GM19035 (cell line): ENCODE data around the gene IRF2BPL.
"Not testable (repeated sequence)": the region's sequence is repeated elsewhere in the genome, so short reads cannot be mapped to it uniquely, and the experiment has no call there.

Source experiments
- ATAC-seq: cut with Tn5 transposase; IDR thresholded peaks from one replicate; pipeline ENCODE4 v1.9.1; 2021; ENCODE audit not compliant: unreplicated experiment

The IRF2BPL gene

DNA sequence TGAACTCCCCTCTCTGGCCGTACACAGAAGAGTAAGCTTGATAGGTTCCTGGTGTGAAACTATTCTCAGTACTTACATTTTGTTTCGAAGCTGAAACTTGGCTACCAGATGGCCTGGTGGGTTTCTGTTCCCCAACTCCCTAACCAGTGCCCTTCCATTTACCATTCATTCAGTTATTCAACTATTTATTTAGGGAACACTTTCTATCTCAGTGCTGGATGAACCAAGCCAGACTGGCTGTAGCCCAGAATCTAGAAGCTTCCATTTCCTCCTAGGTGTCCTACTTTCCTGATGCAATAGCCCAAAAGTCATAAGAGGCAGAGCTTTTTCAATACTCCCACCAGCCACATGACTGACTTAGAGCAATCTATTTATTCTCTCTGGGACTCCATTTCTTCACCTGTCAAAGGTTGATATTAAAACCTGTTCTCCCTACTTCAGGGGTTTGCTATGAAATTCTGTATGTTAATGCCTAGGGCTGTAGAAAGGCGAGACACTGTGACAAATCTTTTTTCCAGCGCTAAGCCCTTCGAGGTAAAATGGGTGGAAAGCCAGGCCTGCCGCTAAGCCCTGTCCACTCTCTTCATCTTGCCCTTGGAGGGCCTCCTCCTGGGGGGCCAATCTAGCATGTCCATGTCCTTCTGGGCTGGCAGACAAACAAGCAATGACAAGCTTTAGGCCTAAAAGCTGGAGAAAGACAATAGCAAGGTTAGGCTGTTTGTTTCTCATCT, 8.1 kb upstream of the IRF2BPL start:
- ATAC-seq, result no peak

DNA sequence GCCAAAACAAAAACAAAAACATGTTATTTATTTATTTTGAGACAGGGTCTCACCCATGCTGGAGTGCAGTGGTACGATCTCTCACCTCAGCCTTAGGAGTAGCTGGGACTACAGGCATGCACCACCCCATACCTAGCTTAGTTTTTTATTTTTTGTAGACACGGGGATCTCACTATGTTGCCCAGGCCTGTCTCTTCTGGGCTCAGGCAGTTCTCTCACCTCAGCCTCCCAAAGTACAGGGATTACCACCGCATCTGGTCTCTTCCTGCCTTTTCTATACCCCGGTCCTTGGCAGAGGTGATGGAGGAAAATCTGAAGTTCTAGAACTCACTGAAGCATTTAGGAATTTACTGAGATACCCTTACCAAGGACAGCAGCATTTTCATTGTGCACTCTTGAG, 6.8 kb upstream of the IRF2BPL start:
- no peak for ATAC-seq

DNA sequence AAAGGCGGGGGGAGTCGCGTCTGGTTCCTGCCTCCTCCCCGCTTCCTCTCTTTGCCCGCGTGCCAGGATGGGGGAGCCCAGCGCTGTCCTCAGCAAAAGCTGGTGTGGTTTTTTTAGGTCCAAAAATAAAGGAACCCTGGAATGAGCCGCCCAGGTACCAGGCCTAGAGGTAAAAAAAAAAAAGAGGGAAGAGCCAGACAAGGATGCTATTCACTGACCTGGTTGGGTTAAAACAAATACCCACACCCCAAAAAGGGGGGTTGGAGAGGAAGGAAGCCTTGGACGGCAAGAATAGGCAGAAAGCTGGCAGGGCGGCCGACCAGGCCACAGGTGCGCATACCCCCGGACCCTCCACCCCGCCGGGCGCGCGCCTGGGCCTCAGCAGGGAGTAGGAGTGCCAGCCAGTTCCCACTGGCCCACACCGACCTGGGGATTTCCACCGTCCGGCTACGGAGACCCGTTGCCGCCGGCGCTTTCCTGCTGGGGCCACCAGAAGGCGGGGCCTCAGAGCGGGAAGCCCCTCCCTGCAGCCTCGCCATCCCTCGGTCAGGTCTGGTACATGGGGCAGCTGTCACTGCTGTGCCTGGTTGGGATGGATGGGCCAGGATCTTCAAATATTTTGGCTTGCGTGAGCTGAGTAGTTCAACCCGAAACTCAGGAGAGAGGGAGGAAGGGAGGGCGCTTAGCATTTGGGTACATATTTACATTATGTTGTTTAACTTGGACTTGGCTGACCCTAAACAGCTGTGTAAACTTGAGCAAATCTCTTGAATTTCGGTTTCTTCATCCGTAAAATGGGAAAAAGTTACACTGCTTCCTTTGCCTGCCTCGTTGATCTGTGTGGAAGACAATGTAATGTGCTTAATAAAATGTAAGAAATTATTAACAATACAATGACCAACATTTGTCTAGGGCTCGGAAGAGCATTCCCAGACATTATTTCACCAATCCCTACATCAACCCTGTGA, 5.4 kb upstream of the IRF2BPL start:
- peak; percentile 75 for ATAC-seq

DNA sequence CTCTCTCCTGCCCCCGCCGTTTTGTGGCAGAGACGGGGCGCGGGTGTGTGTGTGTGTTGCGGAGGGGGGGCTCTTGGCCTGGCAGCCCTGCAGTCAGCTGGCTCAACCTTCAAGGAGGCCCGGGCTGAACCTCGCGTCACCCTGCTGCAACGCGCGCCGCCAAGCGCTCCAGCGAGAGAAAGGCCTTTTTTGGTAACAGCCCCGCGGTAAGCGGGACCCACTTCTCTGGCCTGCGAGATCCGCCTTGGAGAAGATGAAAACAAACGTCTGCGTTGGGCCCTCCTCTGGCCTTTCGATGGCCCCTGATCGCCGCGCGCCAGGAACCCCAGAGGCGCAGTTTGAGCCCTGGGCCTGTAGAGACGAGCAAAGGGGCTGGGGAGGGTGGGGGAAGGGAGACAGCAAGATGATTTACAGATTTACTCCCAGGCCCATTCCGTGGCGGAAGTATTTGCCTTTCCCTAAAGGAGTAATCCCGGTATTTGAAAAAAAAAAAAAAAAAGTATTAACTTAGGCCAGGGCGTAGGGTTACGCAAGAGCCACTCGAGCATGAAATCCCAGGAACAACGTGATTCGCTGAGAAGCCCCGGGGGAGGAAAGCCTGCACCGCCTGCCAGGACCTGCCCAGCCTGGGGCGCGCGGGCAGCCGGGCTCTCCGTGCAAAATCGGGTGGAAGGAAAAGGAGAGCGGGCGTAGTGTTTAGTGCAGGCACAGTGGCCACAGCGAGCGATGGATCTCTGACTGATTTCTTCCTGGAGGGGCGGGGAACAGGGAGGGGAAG, 4.5 kb upstream of the IRF2BPL start:
- ATAC-seq, result no peak

DNA sequence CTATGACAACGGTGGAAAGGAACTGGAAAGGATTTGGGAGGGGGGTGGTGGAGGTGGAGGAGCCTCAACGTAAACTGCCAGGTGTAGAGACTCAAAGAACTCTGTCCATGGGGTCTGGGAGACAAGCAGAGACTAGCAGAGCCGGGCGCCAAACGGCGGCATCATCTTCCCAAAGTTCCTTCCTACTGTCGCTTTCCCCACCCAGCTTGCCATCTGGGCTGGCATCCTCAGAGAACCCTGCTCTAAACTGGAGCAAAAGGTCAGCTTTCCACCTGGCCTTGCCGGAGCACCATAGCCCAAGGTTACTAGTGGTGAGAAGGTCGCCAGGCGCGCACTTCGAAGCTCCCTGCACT, 4.0 kb upstream of the IRF2BPL start:
- ATAC-seq, result no peak

DNA sequence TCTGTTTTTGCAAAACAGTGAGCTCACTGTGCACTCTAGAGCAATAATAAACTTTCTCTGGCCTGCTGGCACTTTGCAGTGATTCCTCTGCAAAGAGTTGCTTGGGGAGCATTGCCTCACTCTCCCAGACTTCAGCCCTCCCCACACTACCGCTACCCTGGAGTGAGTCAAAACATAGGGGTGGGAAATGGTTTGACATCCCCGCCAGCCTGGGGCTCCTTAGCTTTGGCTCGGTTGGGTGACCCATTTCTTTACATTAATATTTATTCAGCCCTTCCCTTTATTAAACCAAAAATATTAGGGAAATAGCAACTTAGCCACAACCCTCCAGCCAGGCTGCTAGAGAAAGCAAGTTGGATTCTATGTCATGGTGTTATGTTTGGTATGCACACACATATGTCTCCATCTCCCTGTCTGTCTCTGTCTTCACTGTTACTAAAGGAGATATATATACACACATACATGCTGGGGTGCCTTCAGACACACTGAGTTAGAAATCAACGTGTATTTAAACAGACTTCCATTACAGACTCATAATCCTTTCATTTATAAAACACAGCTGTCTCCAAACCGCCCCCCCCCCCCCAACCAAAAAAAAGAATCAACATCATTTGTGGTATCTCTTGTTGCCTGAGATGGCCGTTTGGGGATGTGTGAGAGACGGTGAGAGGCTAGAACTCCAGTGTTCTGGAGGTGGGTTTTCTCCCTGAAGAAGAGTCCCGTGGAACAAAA, 3.4 kb upstream of the IRF2BPL start:
- ATAC-seq, result no peak

DNA sequence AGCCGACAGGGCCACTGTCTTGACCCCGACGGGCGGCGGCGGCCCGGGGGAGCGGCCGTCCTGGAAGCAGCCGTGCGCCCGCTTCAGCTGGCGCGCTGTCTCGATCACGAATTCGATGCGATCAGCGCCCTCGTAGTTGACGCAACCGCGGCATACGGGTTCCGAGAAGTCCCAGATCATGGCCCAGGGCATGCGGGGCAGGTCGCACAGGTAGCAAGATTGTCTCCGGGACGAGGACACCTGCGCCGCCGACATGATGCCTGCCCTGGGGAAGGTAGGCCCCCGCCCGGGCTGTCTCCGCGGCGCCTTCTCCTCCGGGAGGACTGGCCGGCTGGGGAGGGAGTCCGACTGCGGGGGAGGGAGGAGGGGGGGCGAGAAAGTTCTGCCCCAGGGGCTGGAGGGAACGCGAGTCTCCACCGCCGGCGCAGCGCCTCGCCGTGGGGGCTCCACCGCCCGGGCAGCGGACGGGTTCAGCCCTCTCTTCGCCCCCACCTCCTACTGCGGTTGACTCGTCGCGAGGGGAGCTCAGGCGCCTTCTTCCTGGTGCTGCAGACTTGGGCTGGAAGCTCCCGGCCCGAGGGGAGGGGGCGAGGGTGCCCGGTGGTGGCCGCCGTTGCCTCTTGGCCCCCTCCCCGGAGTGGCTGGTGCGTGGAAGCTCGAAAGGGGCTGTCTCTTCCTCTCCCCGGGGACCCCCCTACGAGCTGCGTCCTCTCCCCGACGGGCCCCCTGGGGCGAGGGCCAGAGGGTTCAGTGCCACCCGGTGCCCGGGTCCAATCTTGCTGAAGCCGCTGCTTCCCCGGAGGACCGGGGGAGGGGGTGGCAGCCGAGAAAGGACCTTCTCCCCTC, 747 bp downstream of the IRF2BPL start:
- ATAC-seq, result peak; percentile 26

DNA sequence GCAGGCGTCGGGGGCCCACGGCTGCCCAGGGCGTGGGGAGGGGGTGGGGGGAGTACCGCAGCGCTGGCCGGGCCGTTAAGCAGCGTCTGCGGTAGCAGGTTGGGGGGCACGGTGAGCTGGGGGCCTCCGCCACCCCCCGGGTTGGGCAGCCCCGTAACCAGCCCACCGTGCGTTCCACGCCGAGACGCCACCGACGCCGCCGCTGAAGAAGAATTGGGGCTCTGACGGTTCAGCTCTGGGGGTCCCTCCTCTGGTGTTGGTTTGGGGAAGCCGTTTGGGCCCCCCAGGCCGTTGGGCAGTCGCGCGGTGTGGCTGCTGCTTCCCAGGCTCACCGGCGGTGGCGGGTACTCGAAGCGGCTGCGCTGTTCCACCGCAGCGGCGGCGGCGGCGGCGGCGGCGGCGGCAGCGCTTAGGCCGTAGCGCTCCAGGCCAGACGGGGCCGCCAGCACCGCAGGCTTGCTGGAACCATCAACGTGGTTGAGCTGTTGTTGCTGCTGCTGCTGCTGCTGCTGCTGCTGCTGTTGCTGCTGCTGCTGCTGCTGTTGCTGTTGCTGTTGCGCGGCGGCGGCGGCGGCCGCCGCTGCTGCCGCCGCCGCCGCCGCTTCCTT, 1.5 kb downstream of the IRF2BPL start:
- peak; percentile 14 for ATAC-seq

DNA sequence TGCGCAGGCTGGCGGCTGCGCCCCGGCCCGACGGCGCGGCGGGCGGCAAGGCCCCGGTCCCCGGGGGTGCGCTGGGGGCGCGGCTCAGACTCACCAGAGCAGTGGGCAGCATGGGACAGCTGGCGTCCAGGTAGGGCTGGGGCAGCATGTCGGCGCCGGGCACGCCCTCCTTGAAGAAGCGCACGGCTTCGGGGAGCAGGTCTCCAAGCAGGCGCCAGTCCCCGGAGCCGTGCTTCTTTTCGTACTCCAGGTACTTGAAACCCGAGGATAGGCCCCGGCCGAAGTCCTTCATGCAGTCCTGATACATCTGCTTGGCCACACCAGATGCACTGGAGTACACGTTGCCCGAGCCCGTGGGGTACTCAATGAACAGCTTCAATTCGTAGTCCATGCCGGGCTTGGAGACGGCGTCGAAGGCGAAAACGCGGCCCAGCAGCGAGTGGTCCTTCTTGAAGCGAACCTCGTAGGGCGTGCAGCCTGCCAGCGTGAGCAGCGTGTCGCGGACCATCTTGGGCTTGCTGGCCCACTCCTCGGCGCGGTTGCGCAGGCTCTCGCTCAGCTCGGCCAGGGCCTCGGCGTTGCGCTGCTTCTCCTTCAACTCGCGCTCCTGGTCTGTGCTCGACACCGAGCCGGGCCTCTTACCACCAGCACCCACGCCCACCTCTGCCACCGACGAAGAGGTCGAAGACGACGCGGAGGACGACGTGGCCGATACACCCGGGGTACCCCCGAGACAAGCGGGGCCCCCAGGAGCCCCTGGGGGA, 2.2 kb downstream of the IRF2BPL start:
- ATAC-seq, result no peak

DNA sequence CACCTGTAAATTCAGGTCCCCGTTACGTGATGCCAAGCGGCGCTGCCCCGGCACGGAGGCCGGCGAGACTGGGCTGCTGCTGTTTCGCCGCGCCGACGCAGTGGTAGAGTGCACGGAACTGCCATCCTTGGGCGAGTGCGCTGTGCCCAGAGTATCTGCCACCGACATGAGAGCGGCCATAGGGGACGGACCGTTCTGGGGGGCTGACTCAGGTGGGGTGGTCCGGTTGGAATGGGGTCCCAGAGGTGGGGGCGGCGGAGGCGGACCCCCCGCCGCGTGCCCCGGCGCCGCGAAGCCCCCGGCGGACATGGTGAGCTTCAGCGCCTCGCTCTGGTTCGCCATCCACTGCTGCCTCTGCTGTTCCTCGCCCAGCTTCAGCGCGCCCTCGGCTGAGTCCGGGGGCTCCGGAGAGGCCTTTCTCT, 2.8 kb downstream of the IRF2BPL start:
- no peak for ATAC-seq

DNA sequence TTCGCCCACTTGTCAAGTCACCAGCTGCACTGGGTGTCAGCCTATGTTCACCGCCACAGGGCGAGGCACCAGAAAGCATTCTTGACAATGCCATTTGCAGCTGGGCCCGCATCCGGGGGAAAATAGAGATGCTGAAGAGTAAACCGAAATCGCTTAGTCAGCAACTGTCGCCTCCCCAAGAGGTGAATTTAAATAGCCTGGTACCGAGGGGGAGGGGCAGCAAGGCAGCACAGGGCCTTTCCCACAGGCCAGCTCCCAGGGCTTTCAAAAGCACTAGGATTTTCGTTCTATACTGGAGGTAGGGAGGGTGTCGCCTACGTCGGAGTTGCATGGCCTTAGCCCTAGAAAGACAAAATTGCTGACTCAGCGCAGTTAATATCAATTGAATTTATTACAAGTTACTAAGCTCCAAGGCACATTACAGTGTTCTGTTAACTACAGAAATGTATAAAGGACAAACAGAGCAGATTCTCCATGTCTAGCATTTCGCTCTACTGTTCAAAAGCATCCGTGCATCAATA, 4.3 kb downstream of the IRF2BPL start:
- no peak for ATAC-seq

DNA sequence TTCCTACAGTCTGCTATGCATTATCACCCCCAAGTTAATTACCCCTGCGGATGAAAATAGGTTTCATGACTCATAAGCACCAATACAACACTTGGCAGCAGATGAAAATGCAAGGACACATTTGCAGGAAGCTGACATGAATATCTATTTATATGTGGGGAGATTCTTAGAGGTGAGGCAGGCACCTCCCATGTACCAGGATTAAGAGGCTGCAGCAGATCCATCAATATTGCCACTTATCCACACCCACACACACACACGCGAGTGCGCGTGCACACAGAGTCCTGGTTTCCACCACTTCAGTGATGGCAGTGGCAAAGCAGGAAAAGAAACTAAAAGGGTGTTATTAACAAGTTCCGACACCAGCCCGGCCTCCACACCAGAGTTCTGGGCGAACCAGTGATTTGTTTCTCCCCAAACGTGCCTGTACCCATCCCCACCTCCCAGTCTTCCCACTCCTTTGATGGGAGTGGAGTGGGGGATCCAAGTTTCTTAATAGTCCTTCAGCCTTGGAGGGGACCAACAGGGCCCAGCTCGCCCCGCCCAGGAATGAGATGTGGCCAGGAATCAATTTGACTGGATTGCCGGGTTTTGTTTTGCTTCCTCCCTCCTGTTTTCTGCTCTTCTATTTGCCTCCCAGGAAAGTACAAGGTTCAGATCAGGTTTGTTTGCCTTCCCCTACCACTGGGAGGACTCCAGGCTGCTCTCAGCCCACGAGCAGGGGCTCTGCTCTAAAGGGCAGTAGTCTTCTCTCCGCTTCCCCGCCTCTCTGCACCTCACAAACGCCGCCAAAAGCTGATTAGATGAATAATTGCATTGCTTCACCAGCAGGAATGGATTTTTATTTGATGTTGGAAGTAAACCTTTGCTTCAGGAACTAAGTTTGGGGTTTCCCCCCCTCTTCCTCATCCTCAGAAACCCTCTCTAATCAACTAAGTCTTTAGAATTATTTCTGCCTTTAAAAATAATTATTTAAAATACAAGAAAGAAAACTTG, 5.2 kb downstream of the IRF2BPL start:
- ATAC-seq, result no peak

DNA sequence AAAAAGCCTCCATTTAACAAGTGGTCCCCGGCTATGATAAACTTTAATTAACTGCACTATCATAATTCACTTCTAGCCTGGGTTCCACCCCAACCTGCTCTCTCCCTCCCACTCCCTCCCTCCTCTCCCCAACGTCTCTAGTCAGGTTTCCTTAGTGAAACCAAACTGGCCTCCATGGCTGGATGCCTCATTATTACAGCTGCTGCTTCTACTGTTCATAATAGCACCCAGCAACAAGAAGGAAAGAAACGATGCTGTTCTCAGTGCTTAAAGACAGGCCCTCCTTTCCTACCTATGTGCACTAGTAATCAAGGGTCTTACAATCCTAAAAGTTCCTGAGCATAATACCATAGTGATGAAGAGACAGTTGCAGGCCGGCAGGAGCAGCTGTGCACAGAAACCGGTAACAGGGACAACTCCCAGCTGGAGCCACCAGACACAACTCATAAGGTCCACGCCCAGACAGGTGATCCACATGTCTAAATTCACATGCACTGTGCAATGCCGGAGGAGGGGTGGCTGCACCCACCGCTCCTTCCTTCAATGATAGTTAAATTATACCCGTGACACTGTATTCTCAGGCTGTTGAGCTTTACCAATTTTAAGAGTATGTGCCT, 6.2 kb downstream of the IRF2BPL start:
- ATAC-seq, result no peak

DNA sequence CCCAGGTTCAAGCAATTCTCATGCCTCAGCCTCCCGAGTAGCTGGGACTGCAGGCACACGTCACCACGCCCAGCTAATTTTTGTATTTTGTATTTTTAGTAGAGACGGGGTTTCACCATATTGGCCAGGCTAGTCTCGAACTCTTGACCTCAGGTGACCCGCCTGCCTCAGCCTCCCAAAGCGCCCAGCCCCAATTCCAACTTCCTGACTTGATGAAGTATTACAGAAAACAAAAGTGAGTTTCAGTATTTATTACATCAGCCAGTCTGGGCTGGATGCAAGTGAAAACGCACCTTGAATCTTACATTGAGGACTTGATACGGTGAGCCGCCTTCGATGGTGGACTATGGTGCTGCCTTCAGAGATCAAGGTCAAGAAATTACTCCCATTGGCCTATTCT, 7.1 kb downstream of the IRF2BPL start:
- not testable (repeated sequence) for ATAC-seq

DNA sequence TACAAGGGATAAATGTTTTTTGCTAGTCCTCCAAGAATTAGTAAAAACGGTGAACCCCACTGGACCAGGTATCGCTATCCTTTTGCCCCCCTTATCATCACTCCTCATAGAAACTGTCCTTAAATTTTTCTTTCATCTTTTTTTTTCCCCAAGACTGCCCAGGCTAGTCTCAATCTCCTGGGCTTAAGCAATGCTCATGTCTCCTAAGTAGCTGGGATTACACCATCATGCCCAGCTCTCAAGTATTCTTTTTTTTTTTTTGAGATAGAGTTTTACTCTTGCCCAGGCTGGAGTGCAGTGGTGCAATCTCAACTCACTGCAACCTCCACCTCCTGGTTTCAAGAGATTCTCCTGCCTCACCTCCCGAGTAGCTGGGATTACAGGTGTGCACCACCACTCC, 9.7 kb downstream of the IRF2BPL start:
- no peak for ATAC-seq

DNA sequence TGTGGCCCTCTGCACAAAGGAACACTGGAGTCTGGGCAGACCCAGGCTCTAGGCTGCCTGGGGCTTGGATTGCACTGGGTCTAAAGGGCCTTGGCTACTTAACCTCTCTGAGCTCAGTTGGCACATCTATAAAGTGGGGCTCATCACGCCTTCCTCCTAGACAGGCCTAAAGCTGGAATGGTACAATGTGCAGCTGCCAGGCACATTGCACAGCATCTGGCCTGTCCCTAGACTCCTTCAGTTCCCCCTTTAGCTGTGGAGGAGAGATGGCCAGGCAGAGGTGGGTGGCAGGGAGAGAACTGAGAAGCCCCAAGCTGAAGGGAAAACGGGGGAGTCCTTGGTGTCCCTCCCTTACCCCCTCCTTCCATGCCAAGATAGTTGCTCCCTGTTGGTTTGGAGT, 10.8 kb downstream of the IRF2BPL start:
- ATAC-seq, result no peak

DNA sequence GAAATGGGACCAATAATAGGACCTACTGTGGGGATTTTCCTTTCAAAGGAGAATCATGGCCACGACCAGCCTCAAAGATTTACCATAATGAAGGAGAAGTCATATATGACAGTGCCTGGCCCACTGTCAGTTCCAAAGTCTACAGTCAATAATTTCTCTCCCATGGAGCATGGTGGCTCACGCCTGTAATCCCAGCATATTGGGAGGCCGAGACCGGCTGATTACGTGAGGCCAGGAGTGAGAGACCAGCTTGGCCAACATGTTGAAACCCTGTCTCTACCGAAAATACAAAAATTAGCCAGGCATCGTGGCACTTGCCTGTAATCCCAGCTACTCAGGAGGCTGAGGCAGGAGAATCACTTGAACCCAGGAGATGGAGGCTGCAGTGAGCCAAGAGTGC, 13.8 kb downstream of the IRF2BPL start:
- no peak for ATAC-seq
